Measurements from ENCODE around the gene ENOX2. TPM values are rescaled to one million over a fixed set of nuclear protein-coding genes. Genes with fewer than 3 reads are reported as not detected.

The ENOX2 gene
- total and polyA plus RNA-seq, 3 donors from 2014 or later: 19.4 to 22.8 (median 20.1) TPM

GRCh38 chrX:130636277-130636676, 266.7 kb downstream of the ENOX2 start:
- intact Hi-C loops (cut with DNase I; ENCODE audit: low total_unique reads): no loop called here
- H3K36me3 ChIP-seq (ENCODE audit: low read depth, missing control alignments): no peaks in the 10 kb centered on the region
- 96 to 98% methylated on average over 3 of the region's 3 CpGs for WGBS, 2 donors
- no peak for DNase-seq
- H3K27me3 ChIP-seq: no peaks in the 10 kb centered on the region
- TF ChIP-seq CTCF (IDR thresholded peaks at IDR 0.05) (no peak), POLR2A (IDR thresholded peaks at IDR 0.05) (no peak)
- H3K27ac ChIP-seq: no peak overlapping the region
- no peaks in the 10 kb centered on the region for H3K4me1 ChIP-seq
- no peak overlapping the region for H3K4me3 ChIP-seq
- H3K9me3 ChIP-seq: no peaks in the 10 kb centered on the region

GRCh38 chrX:130631011-130631410, 272.0 kb downstream of the ENOX2 start:
- Histone ChIP-seq H3K4me3 (no peak overlapping the region), H3K27ac (no peak overlapping the region), H3K4me1 (no peaks in the 10 kb centered on the region), H3K9me3 (no peaks in the 10 kb centered on the region), H3K27me3 (no peaks in the 10 kb centered on the region), H3K36me3 (ENCODE audit: low read depth, missing control alignments) (no peaks in the 10 kb centered on the region)
- TF ChIP-seq CTCF (IDR thresholded peaks at IDR 0.05) (no peak), POLR2A (IDR thresholded peaks at IDR 0.05) (no peak)
- intact Hi-C loops (cut with DNase I; ENCODE audit: low total_unique reads): no loop called here
- DNase-seq: no peak
- 87 to 91% methylated on average over 3 of the region's 3 CpGs for WGBS, 2 donors

GRCh38 chrX:130628516-130628915, 274.5 kb downstream of the ENOX2 start:
- TF ChIP-seq CTCF (IDR thresholded peaks at IDR 0.05) (no peak), POLR2A (IDR thresholded peaks at IDR 0.05) (no peak)
- Histone ChIP-seq H3K36me3 (ENCODE audit: low read depth, missing control alignments) (no peaks in the 10 kb centered on the region), H3K4me3 (no peak overlapping the region), H3K27me3 (no peaks in the 10 kb centered on the region), H3K27ac (no peak overlapping the region), H3K9me3 (no peaks in the 10 kb centered on the region), H3K4me1 (no peaks in the 10 kb centered on the region)
- no peak for DNase-seq
- WGBS, 2 donors: 78 to 91% methylated on average over 2 of the region's 2 CpGs
- intact Hi-C loops (cut with DNase I; ENCODE audit: low total_unique reads): no loop called here

- Histone ChIP-seq H3K4me1 (no peaks in the 10 kb centered on the region), H3K9me3 (no peaks in the 10 kb centered on the region)
Measured at GRCh38 chrX:130626521-130626920, 276.5 kb downstream of the ENOX2 start.

More at GRCh38 chrX:130626521-130626920, 276.5 kb downstream of the ENOX2 start:
- Histone ChIP-seq H3K36me3 (ENCODE audit: low read depth, missing control alignments) (no peaks in the 10 kb centered on the region), H3K4me3 (no peak overlapping the region), H3K27me3 (no peaks in the 10 kb centered on the region), H3K27ac (no peak overlapping the region)
- intact Hi-C loops (cut with DNase I; ENCODE audit: low total_unique reads): no loop called here
- DNase-seq: no peak
- TF ChIP-seq POLR2A (IDR thresholded peaks at IDR 0.05): no peak
- no peak for TF ChIP-seq CTCF (IDR thresholded peaks at IDR 0.05)

Measured in testis (tissue), 3 donors.